ENCODE data around the gene ATG7.

ATG7 gene

GRCh38 chr3:11373654-11374053 is 101.5 kb downstream of the ATG7 start:
- H3K36me3 ChIP-seq (ENCODE audit: control insufficient read depth, insufficient read depth, low read length) = no peaks in the 10 kb centered on the region
- no peak overlapping the region for H3K27ac ChIP-seq (ENCODE audit: low read depth, low read length)
- no peak overlapping the region for H3K9ac ChIP-seq (ENCODE audit: low read length)
- H3K27me3 ChIP-seq (ENCODE audit: control insufficient read depth, insufficient read depth, low read length) = no peaks in the 10 kb centered on the region
- no peaks in the 10 kb centered on the region for H3K4me1 ChIP-seq (ENCODE audit: control insufficient read depth, insufficient read depth, low read length)
- H3K4me3 ChIP-seq (ENCODE audit: low read length) = no peak overlapping the region

GRCh38 chr3:11375333-11376088 is 103.3 kb downstream of the ATG7 start:
- Histone ChIP-seq H3K27me3 (ENCODE audit: control insufficient read depth, insufficient read depth, low read length) (no peaks in the 10 kb centered on the region), H3K36me3 (ENCODE audit: control insufficient read depth, insufficient read depth, low read length) (no peaks in the 10 kb centered on the region), H3K9ac (ENCODE audit: low read length) (no peak overlapping the region), H3K4me3 (ENCODE audit: low read length) (no peak overlapping the region), H3K27ac (ENCODE audit: low read depth, low read length) (no peak overlapping the region), H3K4me1 (ENCODE audit: control insufficient read depth, insufficient read depth, low read length) (peaks cover 6% of the 10 kb centered on the region)

GRCh38 chr3:11377719-11378118 is 105.5 kb downstream of the ATG7 start:
- Histone ChIP-seq H3K27me3 (ENCODE audit: control insufficient read depth, insufficient read depth, low read length) (no peaks in the 10 kb centered on the region), H3K36me3 (ENCODE audit: control insufficient read depth, insufficient read depth, low read length) (no peaks in the 10 kb centered on the region), H3K4me3 (ENCODE audit: low read length) (no peak overlapping the region), H3K9ac (ENCODE audit: low read length) (no peak overlapping the region), H3K27ac (ENCODE audit: low read depth, low read length) (no peak overlapping the region), H3K4me1 (ENCODE audit: control insufficient read depth, insufficient read depth, low read length) (peaks cover 7% of the 10 kb centered on the region)

- Histone ChIP-seq H3K36me3 (ENCODE audit: control insufficient read depth, insufficient read depth, low read length) (no peaks in the 10 kb centered on the region), H3K9ac (ENCODE audit: low read length) (no peak overlapping the region), H3K27me3 (ENCODE audit: control insufficient read depth, insufficient read depth, low read length) (no peaks in the 10 kb centered on the region), H3K4me3 (ENCODE audit: low read length) (no peak overlapping the region), H3K27ac (ENCODE audit: low read depth, low read length) (no peak overlapping the region), H3K4me1 (ENCODE audit: control insufficient read depth, insufficient read depth, low read length) (peaks cover 7% of the 10 kb centered on the region)
Observed at GRCh38 chr3:11379238-11379823, 107.1 kb downstream of the ATG7 start.

GRCh38 chr3:11379824-11380701 is 107.9 kb downstream of the ATG7 start:
- Histone ChIP-seq H3K27ac (ENCODE audit: low read depth, low read length) (peak overlapping the region; percentile 40), H3K9ac (ENCODE audit: low read length) (no peak overlapping the region), H3K4me3 (ENCODE audit: low read length) (no peak overlapping the region), H3K36me3 (ENCODE audit: control insufficient read depth, insufficient read depth, low read length) (no peaks in the 10 kb centered on the region), H3K27me3 (ENCODE audit: control insufficient read depth, insufficient read depth, low read length) (no peaks in the 10 kb centered on the region), H3K4me1 (ENCODE audit: control insufficient read depth, insufficient read depth, low read length) (peaks cover 7% of the 10 kb centered on the region)

GRCh38 chr3:11381141-11381540 is 108.9 kb downstream of the ATG7 start:
- H3K9ac ChIP-seq (ENCODE audit: low read length) = no peak overlapping the region
- no peaks in the 10 kb centered on the region for H3K27me3 ChIP-seq (ENCODE audit: control insufficient read depth, insufficient read depth, low read length)
- no peak overlapping the region for H3K4me3 ChIP-seq (ENCODE audit: low read length)
- peaks cover 10% of the 10 kb centered on the region for H3K4me1 ChIP-seq (ENCODE audit: control insufficient read depth, insufficient read depth, low read length)
- H3K27ac ChIP-seq (ENCODE audit: low read depth, low read length) = no peak overlapping the region
- no peaks in the 10 kb centered on the region for H3K36me3 ChIP-seq (ENCODE audit: control insufficient read depth, insufficient read depth, low read length)

- Histone ChIP-seq H3K27ac (ENCODE audit: low read depth, low read length) (no peak overlapping the region), H3K36me3 (ENCODE audit: control insufficient read depth, insufficient read depth, low read length) (no peaks in the 10 kb centered on the region), H3K27me3 (ENCODE audit: control insufficient read depth, insufficient read depth, low read length) (no peaks in the 10 kb centered on the region), H3K4me1 (ENCODE audit: control insufficient read depth, insufficient read depth, low read length) (peaks cover 14% of the 10 kb centered on the region), H3K9ac (ENCODE audit: low read length) (no peak overlapping the region), H3K4me3 (ENCODE audit: low read length) (no peak overlapping the region)
Observed at GRCh38 chr3:11381563-11381962, 109.4 kb downstream of the ATG7 start.

- Histone ChIP-seq H3K9ac (ENCODE audit: low read length) (no peak overlapping the region), H3K4me1 (ENCODE audit: control insufficient read depth, insufficient read depth, low read length) (peaks cover 20% of the 10 kb centered on the region), H3K27me3 (ENCODE audit: control insufficient read depth, insufficient read depth, low read length) (no peaks in the 10 kb centered on the region), H3K36me3 (ENCODE audit: control insufficient read depth, insufficient read depth, low read length) (no peaks in the 10 kb centered on the region), H3K4me3 (ENCODE audit: low read length) (no peak overlapping the region), H3K27ac (ENCODE audit: low read depth, low read length) (no peak overlapping the region)
Observed at GRCh38 chr3:11382146-11382745, 110.0 kb downstream of the ATG7 start.

- no peak overlapping the region for H3K4me3 ChIP-seq (ENCODE audit: low read length)
- H3K9ac ChIP-seq (ENCODE audit: low read length) = no peak overlapping the region
- no peaks in the 10 kb centered on the region for H3K27me3 ChIP-seq (ENCODE audit: control insufficient read depth, insufficient read depth, low read length)
- H3K36me3 ChIP-seq (ENCODE audit: control insufficient read depth, insufficient read depth, low read length) = no peaks in the 10 kb centered on the region
- H3K27ac ChIP-seq (ENCODE audit: low read depth, low read length) = no peak overlapping the region
- peaks cover 20% of the 10 kb centered on the region for H3K4me1 ChIP-seq (ENCODE audit: control insufficient read depth, insufficient read depth, low read length)
Observed at GRCh38 chr3:11384074-11384473, 111.9 kb downstream of the ATG7 start.

GRCh38 chr3:11385326-11385725 is 113.1 kb downstream of the ATG7 start:
- Histone ChIP-seq H3K27me3 (ENCODE audit: control insufficient read depth, insufficient read depth, low read length) (no peaks in the 10 kb centered on the region), H3K27ac (ENCODE audit: low read depth, low read length) (no peak overlapping the region), H3K9ac (ENCODE audit: low read length) (no peak overlapping the region), H3K4me3 (ENCODE audit: low read length) (no peak overlapping the region), H3K36me3 (ENCODE audit: control insufficient read depth, insufficient read depth, low read length) (no peaks in the 10 kb centered on the region), H3K4me1 (ENCODE audit: control insufficient read depth, insufficient read depth, low read length) (peaks cover 16% of the 10 kb centered on the region)

- Histone ChIP-seq H3K4me3 (ENCODE audit: low read length) (no peak overlapping the region), H3K27me3 (ENCODE audit: control insufficient read depth, insufficient read depth, low read length) (no peaks in the 10 kb centered on the region), H3K9ac (ENCODE audit: low read length) (no peak overlapping the region), H3K36me3 (ENCODE audit: control insufficient read depth, insufficient read depth, low read length) (no peaks in the 10 kb centered on the region), H3K4me1 (ENCODE audit: control insufficient read depth, insufficient read depth, low read length) (peaks cover 13% of the 10 kb centered on the region), H3K27ac (ENCODE audit: low read depth, low read length) (no peak overlapping the region)
Observed at GRCh38 chr3:11385891-11386290, 113.7 kb downstream of the ATG7 start.

GRCh38 chr3:11386465-11387113 is 114.4 kb downstream of the ATG7 start:
- H3K4me3 ChIP-seq (ENCODE audit: low read length) = no peak overlapping the region
- peak overlapping the region; percentile 63 for H3K27ac ChIP-seq (ENCODE audit: low read depth, low read length)
- H3K9ac ChIP-seq (ENCODE audit: low read length) = no peak overlapping the region
- H3K36me3 ChIP-seq (ENCODE audit: control insufficient read depth, insufficient read depth, low read length) = no peaks in the 10 kb centered on the region
- H3K27me3 ChIP-seq (ENCODE audit: control insufficient read depth, insufficient read depth, low read length) = no peaks in the 10 kb centered on the region
- H3K4me1 ChIP-seq (ENCODE audit: control insufficient read depth, insufficient read depth, low read length) = peaks cover 19% of the 10 kb centered on the region

Data from rectal smooth muscle tissue (tissue), 1 donor.